ENCODE results near the gene SLFNL1. TPM values are rescaled to one million over a fixed set of nuclear protein-coding genes. Genes with fewer than 3 reads are reported as not detected.

The SLFNL1 gene
- total RNA-seq, 1 donor from 2014 or later, result 0.18 TPM

DNA sequence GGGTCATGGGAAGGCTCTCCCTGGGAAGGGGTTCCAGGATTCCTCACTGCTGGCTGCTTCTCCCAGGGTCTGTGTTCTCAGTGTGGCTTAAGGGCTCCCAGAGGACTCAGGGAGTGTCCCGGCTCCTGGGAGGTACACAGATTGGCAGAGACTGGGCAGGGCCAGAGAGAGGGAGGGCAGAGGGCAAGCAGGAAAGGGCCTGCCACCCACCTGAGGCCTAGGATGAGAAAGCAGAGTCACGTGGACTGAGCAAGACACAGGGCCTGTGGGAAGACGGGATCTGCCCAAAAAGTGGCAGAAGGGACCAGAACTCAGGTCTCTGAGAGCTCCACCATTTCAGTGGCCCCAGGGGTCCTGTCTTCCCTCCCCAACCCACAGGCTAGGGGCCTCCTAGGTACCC is 871 bp downstream of the SLFNL1 start:
- DNase-seq (ENCODE audit: extremely low read depth, low read depth, low spot score), result no peak

DNA sequence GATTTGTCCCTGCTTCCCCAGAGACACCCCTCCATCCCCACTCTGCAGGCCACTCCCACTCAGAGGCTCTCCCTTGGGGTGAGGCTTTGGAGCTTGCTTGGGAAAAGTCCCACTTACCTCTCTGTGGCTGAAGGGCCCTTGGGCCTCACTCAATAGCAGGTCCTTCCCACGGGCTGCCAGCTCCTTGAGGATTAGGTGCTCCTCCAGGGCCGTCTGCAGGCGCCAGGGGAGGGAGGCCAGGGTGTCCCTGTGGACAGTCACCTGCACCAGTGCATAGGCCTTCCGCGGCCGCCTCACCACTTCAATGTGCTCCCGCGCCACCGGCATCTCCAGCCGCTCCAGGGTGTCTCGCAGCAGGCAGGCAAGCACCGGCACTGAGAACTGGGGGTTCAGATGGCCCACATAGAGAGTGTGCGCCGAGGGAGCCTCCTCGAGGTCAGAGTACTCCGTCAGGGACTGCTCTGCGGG is 1.4 kb downstream of the SLFNL1 start:
- no peak for DNase-seq (ENCODE audit: extremely low read depth, low read depth, low spot score)

DNA sequence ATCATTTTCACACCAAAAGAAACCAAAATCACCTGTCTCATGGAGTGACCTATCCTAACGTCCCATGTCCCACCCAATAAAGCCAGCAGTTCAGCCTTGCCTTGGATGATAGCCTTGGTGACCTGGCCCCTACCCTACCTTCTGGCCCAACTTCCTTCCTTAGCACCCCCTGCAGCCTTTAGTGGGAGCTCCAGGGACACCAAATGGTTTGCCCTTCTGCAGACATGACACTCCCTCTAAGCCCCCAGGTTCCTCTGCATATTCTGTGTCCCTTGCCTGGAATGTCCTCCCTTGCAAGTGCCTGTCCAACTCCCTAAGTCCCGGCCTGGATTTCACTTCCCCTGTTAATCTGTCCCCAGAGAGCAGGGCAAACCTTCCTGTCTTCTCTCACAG is 2.2 kb downstream of the SLFNL1 start:
- DNase-seq (ENCODE audit: extremely low read depth, low read depth, low spot score), result no peak

DNA sequence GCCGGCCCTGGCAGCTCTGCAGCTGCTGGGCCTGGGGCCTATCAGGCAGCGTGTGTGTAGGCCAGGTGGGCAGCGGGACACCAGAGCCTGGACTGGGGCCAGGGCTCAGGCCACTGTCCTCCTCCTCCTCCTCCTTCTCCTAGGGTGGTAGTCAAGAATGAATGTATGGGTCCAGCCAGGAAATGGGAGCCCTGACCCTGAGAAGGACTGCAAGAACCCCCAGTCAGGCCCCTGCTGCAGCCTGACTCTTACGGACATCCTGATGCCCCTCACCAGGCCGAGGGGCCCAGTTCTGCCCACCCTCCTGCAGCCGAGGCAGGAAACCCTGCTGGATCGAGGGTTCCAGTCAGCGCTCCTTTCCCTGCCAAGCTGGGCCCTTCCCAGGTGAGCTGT is 3.5 kb downstream of the SLFNL1 start:
- no peak for DNase-seq (ENCODE audit: extremely low read depth, low read depth, low spot score)

DNA sequence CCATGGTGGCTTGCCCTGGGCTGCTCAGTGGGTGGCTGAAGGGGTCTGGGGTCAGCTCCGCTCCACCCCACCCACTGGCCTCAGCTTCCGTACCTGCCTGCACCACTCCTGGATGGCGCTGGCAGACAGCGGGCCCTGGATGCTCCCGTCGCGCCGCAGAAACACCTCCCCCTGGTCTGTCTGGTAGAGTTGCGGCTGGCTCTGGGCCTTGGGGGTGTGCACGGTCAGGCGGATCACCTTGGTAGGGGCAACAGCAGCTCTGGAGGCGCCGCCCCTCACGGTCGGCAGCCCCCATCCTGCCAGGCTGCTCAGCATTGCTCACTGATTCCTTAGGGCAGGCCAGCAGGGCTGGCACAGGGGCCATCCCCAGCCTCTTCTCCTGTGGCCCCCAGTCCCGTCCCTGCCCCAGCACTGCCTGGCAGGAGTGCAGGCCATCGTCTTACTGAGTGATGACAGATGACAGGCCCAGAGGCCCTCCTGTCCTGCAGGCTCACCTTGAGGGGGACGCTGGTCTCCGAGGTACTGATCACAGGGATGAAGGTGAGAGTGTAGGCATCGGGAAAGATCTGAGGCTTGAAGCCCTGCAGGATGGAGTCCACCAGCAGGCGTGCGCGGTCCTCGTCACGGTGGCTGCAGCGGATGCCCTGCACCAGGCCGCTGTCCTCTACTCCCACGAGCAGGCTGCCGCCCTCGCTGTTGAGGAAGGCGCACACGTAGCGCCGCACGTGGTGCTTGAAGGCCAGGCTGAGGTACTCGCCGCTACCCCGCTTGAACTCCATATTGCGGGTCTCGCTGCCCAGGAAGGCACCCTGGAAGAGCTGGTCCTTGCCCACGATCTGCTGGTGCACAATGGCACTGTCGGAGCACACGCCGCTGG is 4.1 kb downstream of the SLFNL1 start:
- DNase-seq (ENCODE audit: extremely low read depth, low read depth, low spot score), result no peak

DNA sequence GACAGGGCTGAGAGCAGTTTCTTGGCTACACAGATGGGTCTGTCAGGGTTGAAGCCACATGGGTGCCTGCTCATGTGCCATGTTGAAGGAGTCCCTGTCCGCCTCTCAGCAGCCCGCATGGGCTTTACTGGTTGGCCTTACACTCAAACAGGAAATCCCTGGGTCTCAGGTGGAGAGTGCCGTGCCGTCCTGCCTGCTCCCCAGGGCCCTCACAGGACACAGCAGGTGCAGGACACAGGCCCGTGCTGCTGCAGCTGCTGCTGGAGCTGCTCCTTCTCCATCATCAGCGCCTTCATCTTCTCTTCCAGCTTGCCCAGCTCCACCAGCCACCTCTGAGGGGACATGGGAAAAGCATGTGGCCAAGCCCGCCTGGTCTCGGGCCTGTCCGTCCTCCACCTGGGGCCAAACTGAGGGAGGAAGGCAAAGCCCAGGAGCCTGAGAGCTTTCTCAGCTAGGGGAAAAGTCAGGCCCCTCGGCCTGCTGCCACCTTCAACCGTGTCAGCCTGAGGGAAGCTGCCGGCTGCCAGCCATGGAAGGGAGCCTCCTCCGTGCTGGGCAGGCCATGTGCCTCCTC is 5.5 kb downstream of the SLFNL1 start:
- DNase-seq (ENCODE audit: extremely low read depth, low read depth, low spot score), result no peak

DNA sequence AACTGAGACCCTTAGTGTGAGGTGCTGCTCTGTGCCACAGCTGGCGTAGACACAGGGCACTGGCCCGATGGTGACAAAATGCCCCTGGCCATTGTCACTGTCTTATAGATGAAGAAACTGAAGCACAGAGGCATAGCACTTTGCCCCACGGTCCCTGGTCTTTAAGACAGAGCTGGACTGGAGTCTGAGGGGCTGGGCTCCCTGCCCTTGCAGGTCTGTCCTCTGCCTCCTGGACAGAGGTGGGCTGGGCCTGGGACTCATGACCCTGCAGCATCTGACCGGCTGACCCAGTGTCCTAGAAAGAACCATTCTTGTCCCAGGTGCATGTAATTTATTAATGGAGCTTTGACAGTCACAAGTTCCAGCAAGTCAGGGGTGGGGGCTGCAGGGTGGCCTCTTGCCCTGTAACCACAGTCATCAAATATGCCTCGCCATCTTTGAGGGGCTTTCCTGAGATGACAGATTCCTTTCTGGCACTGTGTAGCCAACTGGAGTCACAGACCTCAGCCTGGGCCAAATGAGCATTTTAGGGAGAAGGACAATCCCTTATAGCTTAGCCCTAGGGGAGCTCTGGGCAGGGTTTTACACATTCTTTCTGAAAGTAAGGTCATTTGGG is 6.1 kb downstream of the SLFNL1 start:
- DNase-seq (ENCODE audit: extremely low read depth, low read depth, low spot score), result no peak

DNA sequence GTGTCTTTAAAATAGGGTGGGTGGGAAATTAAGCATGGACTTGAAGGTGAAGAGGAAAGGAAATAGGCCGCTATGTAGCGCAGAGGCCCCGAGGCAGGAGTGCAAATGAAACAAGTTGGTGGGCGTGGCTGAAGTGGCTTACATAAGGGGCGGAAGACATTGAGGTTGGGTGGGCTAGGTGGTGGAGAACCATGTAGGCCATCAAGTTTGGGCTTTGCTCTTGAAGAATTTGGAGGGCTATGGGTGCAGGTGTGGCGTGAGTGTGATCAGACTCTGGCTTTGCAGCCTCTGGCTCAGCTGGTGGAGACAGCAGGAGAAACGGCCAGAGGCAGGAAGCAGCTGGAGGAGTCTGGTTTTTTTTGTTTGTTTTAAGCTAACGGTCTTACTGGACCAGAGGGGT is 6.7 kb downstream of the SLFNL1 start:
- DNase-seq (ENCODE audit: extremely low read depth, low read depth, low spot score), result no peak

DNA sequence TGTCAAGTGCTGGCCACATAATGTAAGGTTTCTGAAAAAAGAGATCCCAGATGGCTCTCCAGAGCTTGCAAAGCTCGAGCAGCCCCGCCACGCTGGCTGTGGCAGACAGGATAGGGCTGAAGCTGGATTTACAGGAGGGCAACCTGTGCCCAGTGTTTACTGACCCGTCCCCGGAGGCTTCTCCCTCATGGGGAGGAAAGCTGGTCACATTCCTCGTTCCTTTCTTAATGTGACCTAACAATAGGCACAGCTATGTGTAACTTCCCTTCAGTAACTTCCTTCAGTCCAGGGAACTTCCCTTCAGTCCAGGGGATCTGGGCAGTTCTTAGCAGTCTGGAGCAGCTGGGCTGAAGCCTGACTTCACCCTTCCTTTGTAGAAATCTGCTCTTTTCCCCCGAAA is 7.7 kb downstream of the SLFNL1 start:
- DNase-seq (ENCODE audit: extremely low read depth, low read depth, low spot score), result peak; percentile 90

DNA sequence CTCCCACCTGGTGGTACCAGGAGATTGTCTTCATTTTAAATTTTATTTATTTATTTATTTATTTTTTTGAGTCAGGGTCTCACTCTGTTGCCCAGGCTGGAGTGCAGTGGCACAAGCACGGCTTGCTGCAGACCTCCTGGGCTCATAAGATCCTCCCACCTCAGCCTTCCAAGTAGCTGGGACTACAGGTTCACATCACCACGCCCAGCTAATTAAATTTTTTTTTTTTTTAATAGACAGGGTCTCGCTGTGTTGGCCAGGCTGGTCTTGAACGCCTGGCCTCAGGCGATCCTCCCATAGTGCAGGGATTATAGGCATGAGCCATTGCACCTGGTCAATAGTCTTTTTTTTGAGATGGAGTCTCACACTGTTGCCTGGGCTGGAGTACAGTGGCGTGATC is 8.5 kb downstream of the SLFNL1 start:
- DNase-seq (ENCODE audit: extremely low read depth, low read depth, low spot score), result no peak

DNA sequence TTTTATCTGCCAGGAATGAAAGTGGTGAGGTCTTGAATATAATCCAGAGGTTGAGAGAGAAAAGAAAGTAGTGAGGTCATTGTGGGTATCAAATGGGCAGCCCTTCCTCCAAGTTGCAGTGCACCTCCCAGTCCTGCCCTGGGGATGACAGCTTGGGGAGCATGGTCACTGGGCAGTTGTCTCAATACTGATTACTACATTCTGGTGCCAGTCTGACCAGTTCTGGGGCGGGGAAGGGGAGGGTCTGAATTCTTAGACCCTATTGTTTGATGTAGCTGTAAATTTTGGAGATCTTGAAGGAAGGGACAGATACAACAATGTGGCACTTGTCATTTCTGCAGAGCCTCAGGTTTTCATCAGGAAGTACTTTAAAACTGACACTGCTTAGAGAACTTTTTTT is 11.2 kb downstream of the SLFNL1 start:
- no peak for DNase-seq (ENCODE audit: extremely low read depth, low read depth, low spot score)

DNA sequence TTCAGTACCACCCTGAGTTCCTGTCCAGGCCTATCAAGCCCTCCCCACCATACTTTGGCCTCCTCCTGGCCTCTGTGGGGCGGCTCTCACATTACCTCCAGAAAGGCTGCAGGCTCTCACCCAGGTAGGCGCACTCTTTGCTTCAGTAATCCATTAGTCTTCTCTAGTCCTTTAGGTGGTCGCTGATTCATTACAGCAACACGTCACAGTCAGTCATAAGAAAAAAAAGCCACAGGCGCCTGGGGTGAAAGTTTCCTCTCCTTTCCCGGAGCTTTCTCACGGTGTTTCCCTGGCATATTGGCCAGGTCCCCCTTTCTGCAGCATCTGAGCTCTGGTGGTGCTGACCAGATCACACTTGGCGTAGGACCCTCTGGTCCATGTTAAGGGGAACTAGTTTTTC is 12.1 kb downstream of the SLFNL1 start:
- DNase-seq (ENCODE audit: extremely low read depth, low read depth, low spot score), result no peak

DNA sequence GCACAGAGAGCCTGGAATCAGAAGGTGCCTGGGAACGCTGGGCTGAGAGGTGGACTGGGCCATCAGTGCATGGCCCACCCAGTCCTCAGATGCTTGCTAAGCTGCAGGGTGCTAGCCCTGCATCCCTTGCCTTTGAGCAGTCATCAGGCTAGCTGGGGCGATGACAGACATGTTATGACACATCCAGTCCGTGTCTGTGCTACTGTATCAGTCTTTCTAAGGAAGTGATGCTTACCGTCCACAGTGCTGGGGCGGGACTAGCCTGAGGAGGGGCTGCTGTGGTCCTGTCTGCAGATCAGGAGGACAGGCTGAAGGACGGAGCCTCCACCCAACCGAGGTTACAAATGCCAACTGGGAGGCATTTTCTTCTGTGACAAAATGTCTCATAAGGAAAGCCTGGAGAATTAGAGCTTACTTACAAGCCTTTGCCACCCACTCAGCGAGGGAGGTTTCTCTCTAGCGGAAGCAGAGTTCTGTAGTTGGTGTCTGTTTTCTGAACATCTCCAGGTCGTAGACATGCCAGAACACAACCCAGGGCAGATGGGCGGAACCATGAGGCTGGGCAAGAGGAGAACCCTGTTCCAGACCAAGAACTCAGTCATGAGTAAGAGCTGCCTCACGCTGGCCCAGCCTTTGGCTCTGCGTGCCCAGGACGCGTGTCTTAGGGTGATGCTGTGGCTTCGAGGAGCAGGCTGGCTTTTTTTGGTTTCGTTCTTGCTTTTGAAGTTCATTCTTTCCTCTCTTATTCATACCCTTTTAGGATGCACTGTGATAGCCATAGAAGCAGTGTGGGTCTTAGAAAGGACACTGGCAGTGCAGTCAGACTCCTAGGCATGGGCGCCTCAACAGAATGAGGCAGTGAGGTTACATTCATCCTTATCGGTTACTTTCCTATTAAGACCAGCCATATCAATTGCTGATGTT is 14.3 kb downstream of the SLFNL1 start:
- no peak for DNase-seq (ENCODE audit: extremely low read depth, low read depth, low spot score)

DNA sequence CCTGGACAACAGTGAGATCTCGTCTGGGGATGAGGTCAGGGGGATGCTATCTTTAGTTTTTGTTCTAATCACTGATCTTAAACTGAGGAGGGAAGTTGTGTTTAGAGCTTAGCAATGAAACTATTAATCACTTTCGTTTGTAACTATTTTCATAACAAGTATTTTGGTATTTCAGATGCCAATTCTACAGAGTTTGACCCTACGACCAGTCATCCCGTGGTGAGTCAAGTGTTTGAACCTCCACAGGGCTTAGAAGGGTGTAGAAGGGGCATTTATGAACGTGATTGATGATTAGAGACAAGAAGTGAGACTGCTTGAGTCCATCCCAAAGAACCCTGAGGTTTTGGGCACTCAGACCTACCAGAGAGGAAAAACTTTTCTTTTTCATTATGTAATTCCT is 15.6 kb downstream of the SLFNL1 start:
- no peak for DNase-seq (ENCODE audit: extremely low read depth, low read depth, low spot score)

DNA sequence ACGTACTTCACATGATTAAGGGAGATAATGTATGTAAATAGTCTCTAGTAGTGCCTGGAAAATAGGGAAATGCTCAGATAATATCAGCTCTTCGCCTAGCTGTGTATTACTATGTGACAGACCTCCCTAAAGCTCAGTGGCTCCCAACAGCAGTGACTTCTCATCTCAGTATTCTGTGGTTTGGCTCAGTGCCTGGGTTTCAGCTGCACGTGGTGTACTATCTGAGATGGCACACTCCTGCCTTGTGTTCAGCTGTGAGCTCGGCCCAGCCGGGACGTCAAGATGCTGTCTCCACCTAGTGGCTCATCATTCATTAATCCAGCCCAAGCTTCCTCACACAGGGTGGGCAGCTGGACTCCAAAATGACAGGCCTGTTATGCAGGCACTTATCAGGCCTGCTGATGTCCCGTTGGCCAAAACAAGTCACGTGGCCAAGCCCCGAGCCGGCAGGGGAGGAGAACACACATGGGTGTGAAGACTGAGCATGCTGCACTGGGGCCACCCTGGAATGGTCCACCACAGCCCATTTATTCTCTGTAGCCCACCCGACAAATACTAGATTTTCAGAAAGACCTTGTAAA is 17.8 kb downstream of the SLFNL1 start:
- DNase-seq (ENCODE audit: extremely low read depth, low read depth, low spot score), result peak; percentile 83

DNA sequence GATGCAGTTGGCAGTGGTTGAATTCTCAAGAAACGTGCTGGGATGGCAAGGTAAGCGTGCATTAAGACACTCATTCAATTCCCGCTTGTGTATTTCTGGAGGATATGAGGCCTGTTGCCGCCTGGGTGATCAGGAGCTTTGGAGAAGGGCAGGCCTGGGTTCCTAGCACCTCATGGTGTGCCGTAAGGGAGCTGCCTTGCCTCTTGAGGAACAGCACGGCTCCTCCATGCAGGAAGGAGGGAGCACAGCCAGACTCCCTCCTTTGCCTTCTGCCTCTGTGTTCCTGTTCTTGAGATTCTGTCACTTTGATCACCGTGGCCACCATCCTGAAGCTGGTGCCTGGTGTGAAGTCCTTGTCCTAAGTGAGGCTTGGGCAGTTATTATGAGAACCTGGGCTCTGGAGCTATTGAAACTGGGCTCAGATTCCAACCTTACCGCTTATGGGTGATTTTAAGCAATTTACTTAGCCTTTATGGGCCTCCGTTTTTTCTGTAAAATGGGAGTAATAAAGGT is 18.3 kb downstream of the SLFNL1 start:
- no peak for DNase-seq (ENCODE audit: extremely low read depth, low read depth, low spot score)

DNA sequence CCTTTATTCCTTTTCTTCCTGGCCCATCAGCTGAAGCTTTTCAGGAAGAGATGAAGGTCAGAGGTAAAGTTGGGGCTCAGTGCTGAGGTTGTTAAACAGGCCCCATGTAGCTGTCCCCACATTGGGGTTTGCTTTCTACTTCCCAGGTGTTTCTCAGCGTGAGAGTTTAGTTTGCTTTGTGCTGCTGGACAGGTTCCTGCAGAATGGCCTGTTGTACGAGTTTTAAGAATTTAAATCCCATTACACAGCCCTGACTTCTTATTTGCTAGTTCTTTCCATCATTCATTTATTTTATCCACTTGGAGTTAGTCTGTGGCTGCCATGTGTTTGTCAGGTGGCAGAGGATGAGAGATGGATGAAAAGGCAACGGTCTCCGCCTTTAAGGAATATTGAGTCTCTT is 22.9 kb downstream of the SLFNL1 start:
- no peak for DNase-seq (ENCODE audit: extremely low read depth, low read depth, low spot score)

DNA sequence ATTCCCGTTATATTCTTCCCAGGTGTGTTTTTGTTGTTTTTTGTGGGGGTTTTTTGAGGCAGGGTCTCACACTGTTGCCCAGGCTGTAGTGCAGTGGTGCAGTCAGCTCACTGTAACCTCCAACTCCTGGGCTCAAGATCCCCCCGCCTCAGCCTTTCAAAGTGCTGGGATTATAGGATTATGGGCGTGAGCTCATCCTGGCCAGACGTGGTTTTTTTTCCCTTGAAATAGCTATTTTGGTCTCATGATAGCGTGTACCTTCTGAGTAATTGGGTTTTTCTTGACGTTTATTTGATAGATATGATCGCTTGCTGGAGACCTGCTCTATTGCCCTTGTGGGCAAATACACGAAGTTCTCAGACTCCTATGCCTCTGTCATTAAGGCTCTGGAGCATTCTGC is 24.4 kb downstream of the SLFNL1 start:
- DNase-seq (ENCODE audit: extremely low read depth, low read depth, low spot score), result no peak

DNA sequence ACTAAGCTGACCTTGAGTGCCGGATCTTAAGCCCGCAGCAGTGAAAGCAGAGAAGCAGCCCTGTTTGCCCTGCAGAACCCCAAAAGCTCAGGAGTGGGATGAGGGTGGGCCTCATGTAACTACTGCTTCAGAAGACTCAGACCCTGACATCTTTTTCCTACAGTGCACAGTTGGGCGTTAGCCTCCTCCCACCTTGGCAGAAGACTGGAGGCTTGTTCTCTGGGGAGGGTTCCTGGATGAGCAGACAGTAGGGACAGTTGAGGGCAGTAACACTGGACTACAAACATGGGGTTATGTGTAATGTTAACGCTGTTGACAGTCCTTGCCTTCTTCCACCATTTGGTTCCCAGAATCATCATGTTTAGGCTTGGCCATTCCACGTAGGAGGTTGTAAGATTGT is 32.5 kb downstream of the SLFNL1 start:
- DNase-seq (ENCODE audit: extremely low read depth, low read depth, low spot score), result no peak

DNA sequence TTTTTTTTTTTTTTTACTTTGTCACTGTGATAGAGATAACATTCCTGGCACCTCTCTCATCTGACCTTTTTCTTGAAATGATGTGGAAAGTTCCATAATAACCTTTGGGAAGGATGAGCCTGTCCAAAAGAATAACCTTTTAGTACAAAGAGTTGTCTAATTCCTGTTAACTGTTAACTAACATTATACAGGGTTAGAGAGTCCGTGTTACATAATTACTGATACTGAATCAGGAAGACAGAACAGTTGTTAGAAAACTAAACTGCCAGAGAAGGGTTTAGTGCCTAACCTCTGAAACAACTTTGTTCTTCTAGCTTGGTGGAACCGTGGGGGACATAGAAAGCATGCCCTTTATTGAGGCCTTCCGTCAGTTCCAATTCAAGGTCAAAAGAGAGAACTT is 33.2 kb downstream of the SLFNL1 start:
- no peak for DNase-seq (ENCODE audit: extremely low read depth, low read depth, low spot score)

All from glomerular endothelial cell (primary cell).